HFFc6 (cell line): ENCODE measurements around the gene RASSF4. TPM values are rescaled to one million over a fixed set of nuclear protein-coding genes. Genes with fewer than 3 reads are reported as not detected.
A peak's percentile ranks its signal among the peaks of the same experiment; 100 is the strongest.

ENCODE experiments used
- DNase-seq: peaks from one replicate; pipeline ENCODE4 v3.0.0-alpha.2; 2018
- H3K27ac Mint-ChIP-seq: 2 replicates; pipeline ENCODE4 v1.8.0; 2020; ENCODE audit warnings: mild to moderate bottlenecking, mixed read lengths
- H3K27me3 Mint-ChIP-seq: 2 replicates; pipeline ENCODE4 v1.8.0; 2021; ENCODE audit warnings: mild to moderate bottlenecking, moderate library complexity, mixed read lengths; ENCODE audit not compliant: insufficient read depth
- H3K36me3 Mint-ChIP-seq: 2 replicates; pipeline ENCODE4 v1.8.0; 2021; ENCODE audit warnings: low read depth, mixed read lengths
- H3K4me1 Mint-ChIP-seq: 2 replicates; pipeline ENCODE4 v1.8.0; 2020; ENCODE audit warnings: low read depth, mixed read lengths
- H3K4me3 Mint-ChIP-seq: 2 replicates; pipeline ENCODE4 v1.8.0; 2020; ENCODE audit warnings: mild to moderate bottlenecking, moderate library complexity, mixed read lengths
- H3K9me3 Mint-ChIP-seq: 2 replicates; pipeline ENCODE4 v1.8.0; 2020; ENCODE audit warnings: mild to moderate bottlenecking, mixed read lengths
- CTCF ChIP-seq: fragments of 200-600 bp; sonication (generic); IDR thresholded peaks from 2 replicates; pipeline ENCODE4 v1.5.0; 2021; ENCODE audit warnings: antibody characterized with exemption, mild to moderate bottlenecking
- total RNA-seq, 6 experiments: library from RNA; stranded (reverse); fragmentation: NEBNext Ultra II Directional; extraction: Animal tissue kit (Norgen Biotek cat#: 25700); gene quantifications; 2 replicates in 1 of 6; 3 replicates in 5 of 6; pipeline ENCODE4 v1.2.3, GENCODE V29; 2021

The RASSF4 gene
- total RNA-seq, 6 experiments from 2014 or later, result 1.1 to 3.8 (median 2.9) TPM

- peaks cover 4% of the 10 kb centered on the region for H3K27me3 Mint-ChIP-seq
- DNase-seq, result no peak
- H3K4me3 Mint-ChIP-seq, result no peak overlapping the region
- H3K36me3 Mint-ChIP-seq, result no peaks in the 10 kb centered on the region
- no peaks in the 10 kb centered on the region for H3K9me3 Mint-ChIP-seq
- H3K27ac Mint-ChIP-seq, result peak overlapping the region; percentile 62
- no peak for TF ChIP-seq CTCF
- H3K4me1 Mint-ChIP-seq, result peaks cover 16% of the 10 kb centered on the region
Observed at GRCh38 chr10:44935966-44936295, 23.7 kb upstream of the RASSF4 start.

- TF ChIP-seq CTCF, result no peak
- DNase-seq, result no peak
- Mint-ChIP-seq H3K36me3 (no peaks in the 10 kb centered on the region), H3K4me3 (no peak overlapping the region), H3K27me3 (no peaks in the 10 kb centered on the region; the same call in 1 of the 2 replicates), H3K27ac (no peak overlapping the region), H3K9me3 (no peaks in the 10 kb centered on the region), H3K4me1 (peaks cover 16% of the 10 kb centered on the region)
Observed at GRCh38 chr10:44936314-44936975, 23.2 kb upstream of the RASSF4 start.

GRCh38 chr10:44937196-44938005, 22.2 kb upstream of the RASSF4 start:
- peaks cover 16% of the 10 kb centered on the region for H3K4me1 Mint-ChIP-seq
- no peaks in the 10 kb centered on the region; the same call in 1 of the 2 replicates for H3K27me3 Mint-ChIP-seq
- no peak overlapping the region for H3K27ac Mint-ChIP-seq
- H3K36me3 Mint-ChIP-seq, result no peaks in the 10 kb centered on the region
- H3K9me3 Mint-ChIP-seq, result no peaks in the 10 kb centered on the region
- no peak for DNase-seq
- no peak overlapping the region for H3K4me3 Mint-ChIP-seq
- no peak for TF ChIP-seq CTCF

GRCh38 chr10:44938956-44939355, 20.6 kb upstream of the RASSF4 start:
- peaks cover 16% of the 10 kb centered on the region for H3K4me1 Mint-ChIP-seq
- no peak overlapping the region for H3K27ac Mint-ChIP-seq
- no peak for TF ChIP-seq CTCF
- H3K36me3 Mint-ChIP-seq, result no peaks in the 10 kb centered on the region
- no peaks in the 10 kb centered on the region; the same call in 1 of the 2 replicates for H3K27me3 Mint-ChIP-seq
- no peak overlapping the region for H3K4me3 Mint-ChIP-seq
- H3K9me3 Mint-ChIP-seq, result no peaks in the 10 kb centered on the region
- no peak for DNase-seq

- Mint-ChIP-seq H3K4me1 (peaks cover 16% of the 10 kb centered on the region), H3K27me3 (peaks cover 3% of the 10 kb centered on the region; the same call in 1 of the 2 replicates), H3K4me3 (no peak overlapping the region), H3K27ac (no peak overlapping the region), H3K9me3 (peaks cover 8% of the 10 kb centered on the region), H3K36me3 (peaks cover 8% of the 10 kb centered on the region)
- DNase-seq, result no peak
- TF ChIP-seq CTCF, result no peak
Observed at GRCh38 chr10:44939691-44940401, 19.8 kb upstream of the RASSF4 start.
